NOMO-1 treated with DMSO at 0.1 percent for 48 hours (cell line): ENCODE measurements around the gene C1QTNF8.

Source experiments
- DNase-seq: peaks from one replicate; lab custom pipeline; 2025; ENCODE audit not compliant: unreplicated experiment; lab: John Stamatoyannopoulos, UW

Gene C1QTNF8

DNA sequence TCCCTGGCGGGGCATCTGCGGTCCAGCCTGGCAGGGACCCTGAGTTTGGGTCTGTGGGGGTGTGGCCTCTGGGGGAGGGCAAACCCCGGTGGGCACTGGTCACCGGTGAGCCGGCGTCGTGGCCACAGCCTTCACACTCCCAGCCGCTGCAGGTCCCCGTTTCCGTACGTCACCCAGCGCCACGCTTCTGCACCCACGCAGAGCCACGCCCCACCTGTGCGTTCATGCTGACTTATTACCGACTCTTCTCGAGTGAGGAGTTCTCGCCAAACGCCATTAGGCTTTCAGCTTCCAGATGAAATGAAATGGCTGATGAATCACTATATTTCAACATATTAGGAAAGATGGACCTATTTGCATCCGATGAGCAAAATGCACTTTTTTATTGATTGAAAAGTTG lies 32.3 kb downstream of the C1QTNF8 start:
- DNase-seq = no peak

DNA sequence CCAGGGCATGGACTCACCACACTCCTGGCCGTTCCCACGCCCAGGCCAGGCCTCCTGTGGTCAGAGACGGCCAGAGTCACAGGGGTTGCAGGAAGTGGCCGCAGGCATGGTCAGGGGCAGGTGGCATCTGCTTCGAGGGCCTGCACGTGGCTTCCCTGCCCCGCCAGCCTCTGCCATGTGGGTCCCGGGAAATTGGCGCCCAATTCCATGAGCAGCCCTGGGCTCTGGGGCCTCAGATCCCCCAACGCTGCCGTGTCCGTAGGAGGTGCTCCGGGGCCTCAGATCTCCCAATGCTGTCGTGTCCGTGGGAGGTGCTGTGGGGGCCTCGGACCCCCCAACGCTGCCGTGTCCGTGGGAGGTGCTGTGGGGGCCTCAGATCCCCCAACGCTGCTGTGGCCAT lies 33.1 kb downstream of the C1QTNF8 start:
- DNase-seq = no peak

- DNase-seq = no peak
These were observed 34.1 kb downstream of the C1QTNF8 start for GRCh38 chr16:1061769-1062505.

GRCh38 chr16:1060416-1061340 lies 35.4 kb downstream of the C1QTNF8 start:
- DNase-seq = no peak

DNA sequence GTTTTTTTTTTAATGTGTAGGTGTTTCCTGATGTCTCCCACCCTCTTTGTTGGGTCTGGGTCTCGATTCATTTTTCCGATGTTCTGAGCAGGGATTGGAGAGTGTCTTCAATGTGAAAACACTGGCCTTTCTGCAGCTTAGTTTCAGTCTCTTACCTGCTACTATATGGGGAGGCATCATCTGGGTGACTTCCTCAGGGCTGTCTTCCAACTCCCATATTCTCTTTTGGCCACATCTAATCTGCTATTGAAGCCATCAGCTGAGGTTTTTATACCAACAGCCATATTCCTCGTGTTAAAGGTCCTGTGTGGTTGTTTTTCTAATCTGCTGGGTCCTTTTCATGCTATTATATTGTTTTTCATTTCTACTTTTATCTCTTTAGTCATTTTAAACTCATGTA lies 36.7 kb downstream of the C1QTNF8 start:
- DNase-seq = no peak

DNA sequence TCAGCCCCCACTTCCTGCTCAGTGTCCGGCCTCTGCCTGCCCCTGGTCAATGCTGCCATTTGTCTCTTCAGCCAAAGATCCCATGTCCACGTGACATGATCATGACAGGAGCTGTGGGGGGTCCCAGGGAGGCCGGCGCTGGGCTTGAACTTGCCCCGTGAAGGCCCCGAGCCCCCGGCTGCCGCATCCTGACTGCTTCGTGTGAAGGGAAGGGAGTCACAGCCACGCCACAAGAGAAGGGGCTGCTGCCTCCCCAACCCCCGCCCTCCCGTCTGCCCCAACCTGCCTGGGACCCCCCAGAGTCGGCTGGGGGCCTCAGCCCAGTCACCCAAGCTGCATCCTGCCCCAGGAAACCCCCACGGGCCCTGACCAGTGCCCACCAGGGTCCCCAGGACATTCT lies 37.8 kb downstream of the C1QTNF8 start:
- DNase-seq = no peak

GRCh38 chr16:1057252-1057932 lies 38.7 kb downstream of the C1QTNF8 start:
- no peak for DNase-seq

GRCh38 chr16:1056196-1056595 lies 39.8 kb downstream of the C1QTNF8 start:
- no peak for DNase-seq

DNA sequence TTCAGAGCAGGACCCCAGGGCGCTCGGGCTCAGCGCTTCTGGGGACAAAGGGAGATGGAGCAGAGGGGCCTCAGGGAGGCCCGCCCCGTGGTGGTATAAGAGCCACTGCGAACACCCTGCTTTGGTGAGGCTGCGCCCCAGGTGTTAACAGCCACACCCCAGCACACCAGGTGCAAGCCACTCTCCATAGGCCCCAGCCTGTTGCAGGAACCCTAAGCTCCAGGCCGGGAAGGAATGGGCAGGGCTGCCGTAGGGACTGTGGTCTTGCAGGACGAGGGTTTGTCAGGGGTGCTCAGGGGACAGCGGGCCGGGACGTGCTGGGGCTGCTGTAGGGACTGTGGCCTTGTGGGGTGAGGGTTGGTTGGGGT lies 40.5 kb downstream of the C1QTNF8 start:
- DNase-seq = no peak

DNA sequence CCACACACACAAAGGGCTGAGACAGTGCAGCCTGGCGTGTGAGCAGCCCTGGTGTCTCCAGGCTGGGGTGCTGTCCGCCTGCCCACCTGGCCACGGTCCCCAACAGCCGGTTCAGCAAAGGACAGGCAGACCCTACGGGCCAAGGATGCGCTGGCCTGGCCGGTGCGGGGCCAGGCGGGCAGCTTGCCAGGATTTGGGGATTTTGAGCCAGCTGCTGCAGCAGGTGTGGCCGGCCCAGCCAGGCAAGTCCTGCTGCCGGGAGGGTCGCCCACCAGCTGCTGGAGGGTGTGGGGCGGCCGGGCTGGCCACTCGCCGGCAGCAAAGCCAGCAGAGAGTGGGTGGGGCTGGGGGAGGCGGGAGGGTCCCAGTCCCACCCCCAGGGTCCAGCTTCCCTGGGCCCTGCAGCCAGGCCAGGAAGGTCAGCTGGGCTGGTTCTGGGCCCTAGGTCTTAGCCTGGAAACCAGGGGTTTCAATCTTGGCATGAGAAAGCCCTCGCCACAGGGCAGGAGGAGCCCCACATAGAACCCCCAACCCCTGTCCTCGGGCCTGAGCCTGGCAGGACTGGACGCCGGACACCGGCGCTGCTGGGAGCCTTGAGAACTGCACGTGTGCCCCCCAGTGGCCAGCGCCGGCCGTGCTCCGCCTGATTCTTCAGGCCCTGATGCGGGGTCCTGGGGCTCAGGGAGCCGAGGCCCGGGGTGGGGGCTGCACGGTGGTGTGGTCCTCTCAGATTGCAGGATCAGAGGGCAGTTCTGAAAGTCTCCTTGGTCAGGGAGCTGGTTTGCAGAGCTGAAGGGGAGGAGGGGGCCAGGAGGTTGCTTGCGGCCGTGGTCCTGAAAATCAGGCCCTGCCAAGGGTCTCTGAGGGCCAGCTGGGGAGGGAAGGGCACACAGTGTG lies 41.1 kb downstream of the C1QTNF8 start:
- DNase-seq = no peak

GRCh38 chr16:1053700-1054368 lies 42.2 kb downstream of the C1QTNF8 start:
- no peak for DNase-seq

DNA sequence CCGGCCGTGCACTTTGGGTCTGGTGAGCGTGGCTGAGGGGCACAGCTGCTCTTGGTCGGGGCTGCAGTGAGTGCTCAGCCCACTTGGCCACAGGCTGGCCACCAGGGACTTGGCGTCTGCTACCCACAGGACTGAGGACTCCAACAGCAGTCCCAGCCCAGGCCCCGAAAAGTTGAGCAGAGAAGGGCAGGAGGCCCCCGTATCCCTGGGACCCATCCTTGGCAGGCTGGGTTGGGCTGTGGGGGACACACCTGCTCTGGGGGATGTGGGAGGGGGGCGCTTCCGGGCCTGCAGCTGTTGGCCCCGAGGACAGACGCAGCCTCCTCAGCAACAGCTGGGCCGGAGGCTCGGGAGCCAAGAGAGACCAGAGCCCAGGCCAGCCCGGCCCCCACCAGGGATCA lies 42.9 kb downstream of the C1QTNF8 start:
- DNase-seq = no peak

DNA sequence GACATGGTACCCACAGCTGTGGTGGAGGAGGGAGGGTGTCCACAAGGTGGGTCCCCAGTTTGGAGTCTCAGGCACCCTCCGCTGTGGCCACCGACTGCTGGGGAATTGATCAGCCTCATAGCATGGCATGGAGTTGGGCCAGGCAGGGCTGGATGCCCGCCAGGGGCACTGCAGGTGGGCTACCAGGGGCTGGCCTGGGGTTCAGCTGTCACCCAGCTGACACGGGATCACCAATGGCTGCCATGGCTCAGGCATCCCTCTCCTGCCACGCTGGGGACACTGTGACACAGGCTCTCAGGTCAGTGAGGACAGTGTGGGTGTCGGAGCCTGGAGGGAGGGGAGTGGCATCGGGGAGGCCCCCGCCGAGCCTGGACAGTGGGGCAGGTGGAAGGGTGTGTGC lies 43.3 kb downstream of the C1QTNF8 start:
- DNase-seq = no peak

DNA sequence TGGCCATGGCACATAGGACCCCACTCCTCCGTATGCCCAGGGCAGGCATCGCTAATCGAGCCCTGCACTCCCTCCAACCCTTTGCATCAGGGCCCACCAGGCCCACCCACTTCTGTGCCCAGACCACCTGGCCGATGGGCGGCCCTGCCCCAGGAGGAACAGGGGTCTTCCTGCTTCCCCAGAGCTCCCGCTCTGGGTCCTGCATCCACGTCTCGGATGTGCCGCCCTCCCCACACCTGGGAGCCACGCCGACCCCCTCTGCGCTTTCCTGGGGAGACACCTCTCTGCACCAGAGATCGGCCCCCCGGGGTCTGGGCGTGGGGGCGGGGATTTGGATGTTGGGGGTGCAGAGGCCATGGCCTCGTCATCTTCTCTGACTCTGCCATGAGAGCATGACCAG lies 44.6 kb downstream of the C1QTNF8 start:
- DNase-seq = no peak

- no peak for DNase-seq
These were observed 45.1 kb downstream of the C1QTNF8 start for GRCh38 chr16:1050921-1051320.

GRCh38 chr16:1050516-1050915 lies 45.5 kb downstream of the C1QTNF8 start:
- DNase-seq = no peak

- DNase-seq = no peak
These were observed 46.1 kb downstream of the C1QTNF8 start for GRCh38 chr16:1049976-1050247.

DNA sequence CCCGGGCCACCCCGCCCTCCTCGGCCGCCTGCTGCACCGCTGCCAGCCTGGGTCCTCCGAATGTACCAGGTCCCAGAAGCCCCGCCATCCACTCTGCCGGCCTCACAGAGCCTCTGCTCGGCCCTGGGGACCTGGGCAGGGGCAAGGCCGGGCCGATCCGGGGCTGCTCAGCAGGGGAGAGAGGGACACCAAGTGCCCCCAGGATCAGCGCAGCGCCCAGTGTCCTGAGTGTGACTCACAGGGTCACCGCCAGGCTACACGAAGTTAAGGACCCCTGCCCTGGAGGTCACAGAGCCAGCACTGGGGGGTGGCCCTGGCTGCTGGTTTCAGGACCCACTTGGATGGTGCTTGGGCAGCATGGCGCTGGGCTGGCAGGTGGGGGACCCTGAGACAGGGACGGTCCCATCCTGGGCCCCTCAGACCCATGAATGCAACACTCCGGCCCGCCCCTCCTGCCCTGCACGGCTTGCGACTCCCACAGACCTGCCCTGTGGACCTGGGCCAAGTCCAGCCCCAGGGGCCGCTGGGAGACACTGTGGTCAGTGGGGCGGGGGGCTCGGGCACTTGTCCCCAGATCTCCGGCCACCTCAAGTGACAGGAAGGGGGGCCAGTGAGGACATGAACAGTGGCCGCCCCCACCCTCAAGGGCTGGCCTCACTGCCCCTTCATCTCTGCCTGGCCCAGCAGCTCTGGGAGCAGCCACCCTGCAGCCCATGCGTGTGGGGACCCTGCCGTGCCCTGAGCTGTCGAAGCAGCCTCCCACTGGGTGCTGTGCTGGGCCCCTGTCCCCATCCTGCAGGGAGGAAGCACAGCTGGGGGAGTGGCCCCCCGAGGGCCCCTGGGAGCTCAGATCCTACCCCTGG lies 46.7 kb downstream of the C1QTNF8 start:
- no peak for DNase-seq

DNA sequence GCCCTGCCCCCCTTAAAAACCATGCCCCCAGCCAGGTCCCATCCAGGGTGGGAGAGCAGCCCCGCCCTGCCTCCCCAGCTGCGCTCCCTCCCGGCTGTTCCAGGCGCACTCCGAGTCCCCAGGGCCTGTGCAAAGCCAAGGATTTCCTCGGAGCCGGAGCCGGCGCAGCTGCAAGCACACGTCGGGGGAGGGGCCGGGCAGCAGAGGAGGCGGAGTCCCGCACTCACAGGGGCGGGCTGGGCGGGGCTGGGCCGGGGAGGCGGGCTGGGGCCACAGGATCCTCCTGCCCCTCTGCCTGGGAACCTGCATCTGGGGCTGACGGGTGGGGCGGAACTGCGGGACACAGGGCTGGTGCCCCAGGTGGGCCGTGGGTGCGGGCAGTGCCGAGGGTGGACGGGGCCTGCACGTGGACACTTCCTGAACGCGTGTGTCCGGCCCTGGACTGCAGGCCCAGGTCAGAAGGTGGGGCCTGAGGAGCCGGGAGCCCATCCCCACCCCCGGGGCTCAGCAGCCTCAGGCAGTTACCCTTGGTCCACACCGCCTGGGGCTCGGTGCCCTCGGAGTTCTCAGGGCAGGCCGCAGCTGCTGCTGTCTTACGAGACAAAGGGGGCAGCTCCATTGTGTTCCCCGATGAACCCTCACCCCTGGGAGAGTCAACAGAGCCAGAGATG lies 47.5 kb downstream of the C1QTNF8 start:
- DNase-seq = peak; percentile 7
